Cortex of kidney (tissue), 1 donor: ENCODE measurements around the gene NUP155.
"Not testable (repeated sequence)": the region's sequence is repeated elsewhere in the genome, so short reads cannot be mapped to it uniquely, and the experiment has no call there.

Experiments used
- DNase-seq: peaks from one replicate; lab custom pipeline; 2025; lab: John Stamatoyannopoulos, UW

NUP155 gene

DNA sequence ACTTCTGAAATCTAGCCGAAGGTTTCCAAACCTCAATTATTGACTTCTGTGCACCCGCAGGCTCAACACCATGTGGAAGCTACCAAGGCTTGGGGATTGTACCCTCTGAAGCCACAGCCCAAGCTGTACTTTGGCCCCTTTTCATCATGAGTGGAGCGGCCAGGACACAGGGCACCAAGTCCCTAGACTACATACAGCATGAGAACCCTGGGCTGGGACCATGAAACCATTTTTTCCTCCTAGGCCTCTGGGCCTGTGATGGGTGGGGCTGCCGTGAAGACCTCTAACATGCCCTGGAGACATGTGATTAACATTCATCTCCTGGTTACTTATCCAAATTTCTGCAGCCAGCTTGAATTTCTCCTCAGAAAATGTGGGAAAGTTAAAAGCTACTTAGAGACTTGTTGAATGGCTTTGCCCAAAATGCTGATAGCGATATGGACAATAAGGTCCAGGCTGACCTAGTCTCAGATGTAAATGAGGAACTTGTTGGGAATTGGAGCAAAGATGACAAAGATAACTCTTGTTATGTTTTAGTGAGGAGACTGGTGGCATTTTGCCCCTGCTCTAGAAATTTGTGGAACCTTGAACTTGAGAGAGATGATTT lies 87.6 kb downstream of the NUP155 start:
- DNase-seq = no peak

DNA sequence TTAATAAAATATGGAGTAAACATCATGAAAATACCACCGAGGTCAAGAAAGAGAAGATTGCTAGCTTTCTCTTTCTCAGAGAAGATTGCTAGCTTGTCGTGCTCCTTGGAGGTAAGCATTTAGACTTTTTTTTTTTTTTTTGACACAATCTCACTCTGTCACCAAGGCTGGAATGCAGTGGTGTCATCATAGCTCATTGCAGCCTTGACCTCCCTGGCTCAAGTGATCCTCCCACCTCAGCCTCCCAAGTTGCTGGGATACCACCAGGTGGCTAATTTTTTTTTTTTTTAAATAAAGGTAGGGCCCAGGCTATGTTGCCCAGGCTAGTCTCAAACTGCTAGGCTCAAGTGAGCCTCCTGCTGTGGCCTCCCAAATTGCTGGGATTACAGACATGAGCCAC lies 95.4 kb downstream of the NUP155 start:
- no peak for DNase-seq

DNA sequence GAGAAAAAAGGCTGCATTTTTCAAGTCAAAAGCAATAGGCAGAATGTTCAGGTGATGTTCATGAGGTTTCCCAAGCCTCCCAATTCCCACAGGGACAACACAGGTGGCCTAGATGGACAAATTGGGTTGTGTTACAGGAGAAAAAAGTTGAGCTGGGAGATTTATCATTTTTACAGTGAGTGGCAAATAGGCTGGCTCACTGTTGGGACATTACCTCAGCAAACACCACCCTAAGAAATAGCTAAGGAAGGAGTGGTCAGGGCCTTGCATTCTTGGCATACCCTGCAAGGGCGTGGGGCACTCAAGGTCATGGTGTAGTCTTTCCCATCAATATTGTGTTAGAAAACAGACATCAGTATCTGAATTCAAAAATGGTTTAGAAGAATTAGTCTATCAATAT lies 98.4 kb downstream of the NUP155 start:
- DNase-seq = no peak

DNA sequence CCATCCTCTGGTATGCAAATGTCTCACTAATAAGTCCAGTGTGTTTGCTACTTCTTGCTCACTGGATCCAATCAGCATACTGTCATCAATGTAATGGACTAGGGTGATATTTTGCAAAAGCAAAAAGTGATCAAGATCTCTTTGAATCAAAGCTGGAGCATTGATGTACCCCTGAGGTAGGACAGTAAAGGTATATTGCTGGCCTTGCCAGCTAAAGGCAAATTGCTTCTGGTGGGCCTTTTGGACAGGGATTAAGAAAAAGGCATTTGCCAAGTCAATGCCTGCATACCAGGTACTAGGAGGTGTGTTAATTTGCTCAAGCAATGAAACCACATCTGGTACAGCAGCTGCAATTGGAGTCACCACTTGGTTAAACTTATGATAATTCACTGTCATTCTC lies 102.8 kb downstream of the NUP155 start:
- not testable (repeated sequence) for DNase-seq

DNA sequence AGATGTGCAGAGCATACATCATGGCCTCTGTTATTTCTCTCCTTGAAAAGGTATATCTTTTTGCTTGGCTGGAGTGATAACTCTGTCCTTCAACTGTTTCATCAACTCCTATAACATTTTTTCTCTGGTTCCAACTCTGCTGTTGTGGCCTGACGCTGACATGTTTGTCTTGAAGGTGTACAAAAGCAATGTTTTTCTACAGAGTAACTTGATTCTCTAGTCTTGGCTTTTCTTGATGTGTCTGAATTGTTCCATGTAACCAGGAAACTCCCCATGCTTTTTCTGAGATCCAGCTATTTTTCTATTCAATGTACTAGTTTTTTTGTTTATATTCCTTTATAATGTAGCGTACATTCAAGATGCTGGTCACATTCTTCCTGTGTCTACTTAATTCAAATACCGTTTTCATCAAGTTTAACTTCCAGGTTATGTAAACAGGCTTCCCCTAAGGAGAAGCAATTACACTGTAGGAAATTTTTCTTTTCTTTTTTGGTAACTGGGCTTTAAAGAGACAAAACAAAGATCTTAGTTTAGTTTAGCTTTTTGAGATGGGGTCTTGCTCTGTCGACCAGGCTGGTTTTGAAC lies 115.0 kb downstream of the NUP155 start:
- no peak for DNase-seq

DNA sequence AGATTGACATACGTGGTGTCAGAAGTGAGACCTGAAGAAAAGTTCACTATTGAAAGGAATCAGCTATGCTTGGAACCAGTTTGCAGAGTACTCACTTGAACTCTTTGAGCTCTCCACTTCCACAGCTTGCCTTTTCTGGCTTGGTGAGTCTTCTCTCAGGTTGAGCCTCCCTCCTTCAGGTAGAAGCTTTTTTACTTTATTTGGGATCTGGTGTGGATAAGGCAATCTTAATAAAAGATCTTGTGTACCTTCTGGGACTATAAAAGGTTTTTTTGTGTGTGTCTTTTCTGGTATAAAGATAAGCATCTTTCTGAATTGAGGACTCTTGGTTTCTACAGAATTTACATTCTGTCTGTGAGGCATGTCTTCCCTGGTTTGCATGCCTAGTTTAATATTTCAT lies 116.3 kb downstream of the NUP155 start:
- no peak for DNase-seq

DNA sequence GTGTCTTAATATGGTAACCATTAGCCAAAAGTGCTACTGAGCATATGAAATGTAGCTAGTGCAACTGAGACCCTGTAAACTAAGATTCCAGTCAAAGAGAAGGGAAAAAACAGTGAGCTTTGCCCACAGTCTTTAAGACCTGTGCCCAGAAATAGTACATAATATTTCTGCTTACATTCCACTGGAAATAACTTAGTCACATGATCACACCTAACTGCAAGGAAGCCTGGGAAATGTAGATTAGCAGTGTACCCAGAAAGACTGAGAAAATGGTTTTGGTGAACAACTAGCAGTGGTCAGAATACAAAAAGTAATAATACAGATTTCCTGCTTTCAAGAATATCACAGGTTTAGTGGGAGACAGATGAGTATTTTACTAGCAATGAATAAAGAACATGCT lies 119.2 kb downstream of the NUP155 start:
- no peak for DNase-seq

DNA sequence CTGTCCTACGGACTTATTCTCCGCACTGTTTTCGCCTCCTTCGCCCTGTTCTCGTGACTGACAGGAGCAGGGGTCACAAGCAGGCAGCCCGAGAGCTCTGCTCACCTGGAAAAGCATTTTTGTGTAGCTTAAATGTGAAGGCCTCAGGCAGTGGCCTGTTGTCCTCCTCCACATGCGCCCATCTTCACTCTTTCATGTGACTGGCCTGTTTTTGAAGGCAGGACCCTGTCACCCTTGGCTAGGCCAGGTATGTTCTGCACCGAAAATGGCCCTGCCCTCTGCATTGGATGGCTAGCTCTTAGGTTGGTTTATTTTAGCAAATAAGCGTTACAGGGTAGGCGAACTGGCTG lies 121.1 kb downstream of the NUP155 start:
- DNase-seq = no peak

DNA sequence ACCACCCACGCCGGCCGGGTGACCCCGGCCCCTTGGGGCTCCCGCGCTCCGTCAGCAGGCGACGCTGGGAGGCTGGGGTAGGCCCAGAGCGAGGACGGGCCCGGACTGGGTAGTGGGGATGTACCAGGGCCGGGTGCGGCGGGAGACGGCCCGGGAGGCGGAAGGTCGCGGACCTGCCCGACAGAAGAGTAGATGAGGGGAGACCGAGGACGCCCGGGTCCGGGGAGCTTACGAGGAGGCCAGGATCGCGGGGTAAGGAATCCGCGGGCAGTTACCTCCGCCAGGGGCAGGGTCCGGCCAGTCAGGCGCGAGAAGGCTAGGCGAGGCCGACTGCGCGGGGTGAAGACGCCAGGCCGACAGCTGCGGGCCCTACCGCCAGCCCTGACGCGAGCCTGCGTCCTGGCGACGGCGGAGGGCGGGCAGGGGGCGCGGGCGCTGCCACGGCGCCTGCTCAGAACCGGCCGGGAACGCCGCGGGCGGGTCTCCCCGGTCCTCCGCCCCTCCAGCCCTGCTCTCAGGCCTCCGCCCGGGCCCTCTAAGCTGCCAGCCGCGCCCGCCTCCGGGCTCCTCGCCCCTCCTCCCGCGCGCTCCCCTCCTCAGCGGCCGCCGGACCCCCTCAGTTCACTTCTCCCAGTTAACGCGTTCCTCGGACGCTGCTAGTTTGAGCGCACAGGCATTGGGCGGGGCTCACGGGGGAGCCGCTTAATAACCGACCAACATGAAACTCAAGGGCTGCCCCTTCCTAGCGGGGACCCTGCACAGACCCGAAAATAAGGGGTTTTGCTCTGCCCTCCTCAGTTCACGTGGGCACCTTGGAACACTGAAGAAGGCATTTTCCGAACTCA lies 121.7 kb downstream of the NUP155 start, which contains the start of gene CPLANE1:
Gene CPLANE1 (minus strand): TSS at position 407 of the 845 bp plus-strand sequence. CDS start 1,678 bp downstream, outside the sequence.
- DNase-seq = peak; percentile 14

DNA sequence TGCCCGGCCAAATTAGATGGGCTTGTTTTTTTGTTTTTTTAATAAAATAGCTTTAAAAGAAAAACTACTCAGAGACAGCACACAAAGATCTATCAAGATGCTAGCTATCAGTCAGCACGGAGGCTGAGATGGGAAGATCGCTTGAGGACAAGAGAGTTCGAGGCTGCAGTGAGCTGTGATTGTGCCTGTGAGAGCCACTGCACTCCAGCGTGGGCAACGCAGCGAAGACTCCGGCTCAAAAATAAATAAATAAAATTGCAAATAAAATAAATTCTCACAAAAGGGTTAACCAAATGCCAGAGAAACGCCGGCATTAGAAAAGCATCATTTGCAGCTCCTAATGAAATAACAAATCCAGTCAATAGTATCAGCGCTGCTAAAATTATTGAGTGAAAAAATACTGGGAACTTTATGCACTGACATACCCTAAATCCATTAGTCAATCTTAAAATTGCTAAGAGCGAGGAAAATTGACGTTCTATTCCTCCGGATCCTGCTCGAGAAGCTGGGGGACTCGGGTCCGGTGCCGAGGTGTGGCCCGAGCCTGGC lies 122.4 kb downstream of the NUP155 start:
- DNase-seq = no peak

DNA sequence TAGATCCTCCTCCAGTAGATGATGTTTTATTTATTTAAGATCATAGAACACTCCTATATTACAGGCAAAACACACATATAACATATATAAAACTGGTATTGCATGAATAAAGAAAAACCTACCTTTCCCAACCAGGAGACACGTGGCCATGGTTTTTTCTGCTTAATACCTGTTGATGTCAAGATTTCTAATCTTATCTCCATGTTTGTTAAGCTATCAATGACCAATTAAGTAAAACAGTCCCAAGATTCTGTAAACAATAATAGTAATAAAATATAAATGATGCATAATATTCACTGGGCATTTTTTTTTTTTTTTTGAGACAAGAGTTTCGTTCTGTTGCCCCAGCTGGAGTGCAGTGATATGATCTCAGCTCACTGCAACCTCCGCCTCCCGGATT lies 123.4 kb downstream of the NUP155 start:
- DNase-seq = no peak

DNA sequence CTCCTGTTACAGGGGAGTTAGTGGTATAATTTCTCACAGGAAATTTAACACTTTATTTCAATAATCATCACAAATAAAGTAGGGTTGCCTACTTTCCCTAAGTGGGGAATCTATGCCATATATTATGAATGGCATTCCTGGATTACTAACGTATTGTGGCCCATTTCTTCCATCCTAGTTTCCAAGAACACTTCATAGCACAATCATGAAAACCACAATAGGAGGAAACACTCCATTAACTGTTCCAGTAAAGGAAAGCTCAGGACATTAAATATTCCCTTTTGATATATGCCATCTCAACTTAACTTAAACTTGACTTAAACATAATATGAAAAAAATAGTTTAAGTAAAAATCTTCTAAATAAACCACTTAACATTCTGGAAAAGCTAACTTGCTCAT lies 123.9 kb downstream of the NUP155 start:
- DNase-seq = no peak
